AG04449 (cell line): ENCODE measurements around the gene CSHL1.
A peak's percentile ranks its signal among the peaks of the same experiment; 100 is the strongest.
"Not testable (repeated sequence)": the region's sequence is repeated elsewhere in the genome, so short reads cannot be mapped to it uniquely, and the experiment has no call there.

Experiments
- CTCF ChIA-PET: fragments of 350-600 bp; formaldehyde crosslinking; extraction: SDS; loops from one replicate; lab custom pipeline; 2021; ENCODE audit warnings: antibody characterized with exemption; lab: Yijun Ruan, JAX
- POLR2A ChIA-PET: fragments of 400-600, 350-600 bp; formaldehyde crosslinking; extraction: SDS; loops from one replicate; lab custom pipeline; 2020; ENCODE audit warnings: antibody characterized with exemption, inconsistent platforms; lab: Yijun Ruan, JAX
- DNase-seq: peaks from one replicate; pipeline ENCODE4 v3.0.0-alpha.2; 2010; ENCODE audit warnings: low read depth, low spot score
- H3K4me3 ChIP-seq: 2 replicates; pipeline ENCODE4 v1.5.1; 2011; ENCODE audit warnings: low read depth, mild to moderate bottlenecking, control low read depth, low read length
- TF ChIP-seq, protein P1 (sequence below): IDR thresholded peaks from one replicate; pipeline ENCODE4 v1.5.1; 2011; ENCODE audit warnings: mild to moderate bottlenecking, moderate library complexity, low read length, control low read depth, inconsistent platforms; ENCODE audit not compliant: insufficient read depth; ENCODE audit errors: missing control alignments

The CSHL1 gene

DNA sequence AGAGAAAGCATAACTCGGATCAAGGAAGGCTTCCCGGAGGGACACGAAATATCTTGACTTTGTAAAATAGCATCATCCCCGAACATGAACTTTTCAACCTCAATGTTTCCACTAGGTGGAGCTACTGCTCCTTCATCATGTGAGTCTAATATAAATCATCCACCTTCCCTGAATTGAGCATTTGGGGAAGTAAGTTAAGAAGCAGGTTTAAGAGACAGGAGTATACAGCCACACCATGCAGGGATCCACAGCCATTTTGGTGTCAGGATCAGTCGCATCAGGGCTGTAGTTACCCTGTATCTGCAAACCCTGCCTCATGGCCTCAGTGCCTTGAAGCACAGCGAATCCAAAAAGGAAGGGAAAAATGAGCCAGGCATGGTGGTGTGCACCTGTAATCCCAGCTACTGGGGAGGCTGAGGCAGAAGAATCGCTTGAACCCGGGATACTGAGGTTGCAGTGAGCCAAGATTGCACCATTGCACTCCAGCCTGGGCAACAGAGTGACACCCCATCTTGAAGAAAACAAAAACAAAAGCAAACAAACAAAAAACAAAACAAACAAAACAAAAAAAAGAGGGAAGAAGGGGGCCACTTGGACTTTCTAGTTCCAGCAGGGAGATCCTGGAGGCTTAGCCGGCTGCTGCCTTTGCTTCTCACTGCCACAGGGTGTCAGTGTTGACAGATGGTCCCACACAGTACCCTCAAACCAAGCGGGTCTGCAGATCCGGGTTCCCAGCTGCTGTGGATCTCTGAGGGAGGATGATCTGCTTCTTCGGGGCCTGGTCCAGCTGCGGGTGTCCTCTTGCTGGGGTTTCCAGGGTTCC lies 21.8 kb downstream of the CSHL1 start:
- POLR2A ChIA-PET, result interaction anchor here (0.6 kb wide), 1 partner anchor 243 kb away, joined by 3 read pairs; no protein-coding TSS in a partner anchor
- CTCF ChIA-PET, result interaction anchor here (0.7 to 6.6 kb wide), 23 partner anchors 7 to 244 kb away, joined by 3 to 63 read pairs (median 4); partner anchors contain the start of genes GH2, ICAM2 and PRR29
- TF ChIP-seq, protein P1, sequence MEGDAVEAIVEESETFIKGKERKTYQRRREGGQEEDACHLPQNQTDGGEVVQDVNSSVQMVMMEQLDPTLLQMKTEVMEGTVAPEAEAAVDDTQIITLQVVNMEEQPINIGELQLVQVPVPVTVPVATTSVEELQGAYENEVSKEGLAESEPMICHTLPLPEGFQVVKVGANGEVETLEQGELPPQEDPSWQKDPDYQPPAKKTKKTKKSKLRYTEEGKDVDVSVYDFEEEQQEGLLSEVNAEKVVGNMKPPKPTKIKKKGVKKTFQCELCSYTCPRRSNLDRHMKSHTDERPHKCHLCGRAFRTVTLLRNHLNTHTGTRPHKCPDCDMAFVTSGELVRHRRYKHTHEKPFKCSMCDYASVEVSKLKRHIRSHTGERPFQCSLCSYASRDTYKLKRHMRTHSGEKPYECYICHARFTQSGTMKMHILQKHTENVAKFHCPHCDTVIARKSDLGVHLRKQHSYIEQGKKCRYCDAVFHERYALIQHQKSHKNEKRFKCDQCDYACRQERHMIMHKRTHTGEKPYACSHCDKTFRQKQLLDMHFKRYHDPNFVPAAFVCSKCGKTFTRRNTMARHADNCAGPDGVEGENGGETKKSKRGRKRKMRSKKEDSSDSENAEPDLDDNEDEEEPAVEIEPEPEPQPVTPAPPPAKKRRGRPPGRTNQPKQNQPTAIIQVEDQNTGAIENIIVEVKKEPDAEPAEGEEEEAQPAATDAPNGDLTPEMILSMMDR, result peak; percentile 48
- not testable (repeated sequence) for H3K4me3 ChIP-seq, DNase-seq

DNA sequence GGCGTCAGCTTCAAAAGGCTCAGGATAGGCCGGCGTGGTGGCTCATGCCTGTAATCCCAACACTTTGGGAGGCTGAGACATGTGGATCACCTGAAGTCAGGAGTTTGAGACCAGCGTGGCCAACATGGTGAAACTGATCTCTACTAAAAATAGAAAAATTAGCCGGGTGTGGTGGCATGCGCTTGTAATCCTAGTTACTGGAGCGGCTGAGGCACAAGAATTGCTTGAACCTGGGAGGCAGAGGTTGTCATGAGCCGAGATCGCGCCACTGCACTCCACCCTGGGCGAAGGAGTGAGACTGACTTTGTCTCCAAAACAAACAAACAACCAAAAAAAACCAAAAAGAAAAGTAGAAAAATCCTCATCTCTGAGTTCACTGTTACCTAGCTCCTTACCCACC lies 25.9 kb downstream of the CSHL1 start:
- CTCF ChIA-PET, result interaction anchor here (1.0 kb wide), 1 partner anchor 139 kb away, joined by 3 read pairs; no protein-coding TSS in a partner anchor
- POLR2A ChIA-PET, DNase-seq, H3K4me3 ChIP-seq: not testable (repeated sequence)

DNA sequence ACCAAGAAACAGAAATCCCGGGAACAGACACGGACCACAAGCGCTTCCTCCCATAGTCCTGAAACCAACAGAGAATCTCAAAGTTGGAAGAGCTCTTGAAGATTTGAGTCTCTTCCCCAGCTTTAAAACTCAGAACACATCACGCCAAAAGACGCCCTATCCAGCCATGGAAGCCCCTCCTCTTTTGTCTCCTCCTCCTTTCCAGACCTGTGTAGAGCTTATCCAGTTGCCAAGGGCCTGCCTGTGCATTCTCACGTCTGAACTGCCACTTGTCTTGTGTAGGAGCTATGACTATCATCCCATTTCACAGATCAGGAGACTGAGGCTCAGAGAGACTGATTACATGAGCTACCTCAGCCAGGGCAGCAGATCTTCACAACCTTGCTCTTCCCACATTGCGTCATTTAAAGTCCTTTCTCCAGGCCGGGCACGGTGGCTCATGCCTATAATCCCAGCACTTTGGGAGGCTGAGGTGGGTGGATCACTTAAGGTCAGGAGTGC lies 28.4 kb downstream of the CSHL1 start:
- DNase-seq, POLR2A ChIA-PET, H3K4me3 ChIP-seq: not testable (repeated sequence)
- CTCF ChIA-PET, result interaction anchor here (0.6 to 4.1 kb wide), 9 partner anchors 8 to 34 kb away, joined by 3 to 22 read pairs (median 6); partner anchors contain the start of gene CSHL1

DNA sequence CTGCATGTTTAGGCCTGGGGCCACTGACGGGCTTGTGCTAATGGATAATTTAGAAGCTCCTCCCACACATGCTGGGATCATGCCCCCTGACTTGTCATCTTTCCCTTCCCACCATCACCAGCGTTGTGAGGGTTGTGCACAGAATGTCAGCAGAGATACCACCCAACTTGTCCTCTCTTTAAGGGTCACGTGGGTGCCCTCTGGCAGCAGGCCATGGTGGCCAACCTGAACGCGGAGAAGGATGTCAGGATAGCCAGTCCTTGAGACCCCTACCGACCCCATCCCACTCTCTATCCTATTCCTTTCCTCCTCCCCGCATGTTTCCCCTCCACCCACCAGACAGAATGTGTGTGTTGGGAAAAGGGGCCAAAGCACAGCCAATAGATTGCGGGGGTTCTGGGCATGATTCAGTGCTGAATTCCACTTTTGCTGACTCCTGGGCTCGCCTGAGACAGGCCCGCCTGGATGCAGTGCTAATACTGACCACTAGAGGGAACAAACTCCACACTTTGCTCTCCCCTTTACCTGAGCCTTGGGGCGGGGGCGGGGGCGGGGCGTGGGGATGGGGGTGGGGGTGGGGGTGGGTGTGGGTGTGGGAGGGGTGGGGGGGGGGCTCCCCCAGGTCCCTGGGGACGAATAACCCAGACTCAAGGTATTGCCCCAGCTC lies 29.0 kb downstream of the CSHL1 start, which contains the start of gene GH2:
Gene GH2 (minus strand): TSS at position 10 of the 667 bp plus-strand sequence. CDS start 143 bp downstream, outside the sequence.
- DNase-seq, result no peak
- POLR2A ChIA-PET, result no interaction called here
- no peak within 1 kb of the TSS for H3K4me3 ChIP-seq
- CTCF ChIA-PET, result interaction anchor here (0.6 to 4.1 kb wide), 10 partner anchors 10 to 400 kb away, joined by 3 to 22 read pairs (median 8); partner anchors contain the start of gene CSHL1
- TF ChIP-seq, protein P1, result peak; percentile 58

DNA sequence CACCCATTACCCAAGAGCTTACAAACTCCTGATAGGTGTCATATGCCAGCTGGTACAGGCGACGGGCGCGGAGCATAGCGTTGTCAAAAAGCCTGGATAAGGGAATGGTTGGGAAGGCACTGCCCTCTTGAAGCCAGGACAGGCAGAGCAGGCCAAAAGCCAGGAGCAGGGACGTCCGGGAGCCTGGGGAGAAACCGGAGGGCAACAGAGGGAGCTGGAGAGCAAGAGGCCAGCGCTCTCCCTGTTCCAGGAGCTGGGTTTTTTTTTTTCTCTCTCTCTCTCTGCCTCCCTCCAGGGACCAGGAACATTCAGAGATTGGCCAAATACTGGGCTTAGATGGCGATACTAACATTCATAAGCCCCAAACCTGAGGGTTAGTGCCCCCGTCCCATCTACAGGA lies 29.7 kb downstream of the CSHL1 start:
- POLR2A ChIA-PET, DNase-seq: not testable (repeated sequence)
- CTCF ChIA-PET, result interaction anchor here (0.9 to 4.1 kb wide), 7 partner anchors 10 to 401 kb away, joined by 4 to 22 read pairs (median 12); no protein-coding TSS in a partner anchor

DNA sequence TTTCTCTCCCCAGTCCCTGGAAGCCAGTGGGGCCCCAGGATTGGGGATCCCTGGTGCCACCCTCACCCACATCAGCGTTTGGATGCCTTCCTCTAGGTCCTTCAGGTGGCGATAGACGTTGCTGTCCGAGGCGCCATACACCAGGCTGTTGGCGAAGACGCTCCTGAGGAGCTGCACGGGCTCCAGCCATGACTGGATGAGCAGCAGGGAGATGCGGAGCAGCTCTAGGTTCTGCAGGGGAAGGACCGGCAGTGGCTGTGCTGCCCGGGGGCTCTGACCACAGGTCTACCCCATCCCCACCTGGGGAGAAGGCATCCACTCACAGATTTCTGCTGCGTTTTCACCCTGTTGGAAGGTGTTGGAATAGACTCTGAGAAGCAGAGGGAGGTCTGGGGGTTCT lies 30.4 kb downstream of the CSHL1 start:
- ChIA-PET CTCF (interaction anchor here (0.9 to 4.1 kb wide), 6 partner anchors 11 to 401 kb away, joined by 4 to 22 read pairs (median 13); no protein-coding TSS in a partner anchor), POLR2A (no interaction called here)
- H3K4me3 ChIP-seq, result no peak overlapping the region
- TF ChIP-seq, protein P1, result no peak
- no peak for DNase-seq

More for the DNA sequence above, 29.7 kb downstream of the CSHL1 start:
- not testable (repeated sequence) for H3K4me3 ChIP-seq

DNA sequence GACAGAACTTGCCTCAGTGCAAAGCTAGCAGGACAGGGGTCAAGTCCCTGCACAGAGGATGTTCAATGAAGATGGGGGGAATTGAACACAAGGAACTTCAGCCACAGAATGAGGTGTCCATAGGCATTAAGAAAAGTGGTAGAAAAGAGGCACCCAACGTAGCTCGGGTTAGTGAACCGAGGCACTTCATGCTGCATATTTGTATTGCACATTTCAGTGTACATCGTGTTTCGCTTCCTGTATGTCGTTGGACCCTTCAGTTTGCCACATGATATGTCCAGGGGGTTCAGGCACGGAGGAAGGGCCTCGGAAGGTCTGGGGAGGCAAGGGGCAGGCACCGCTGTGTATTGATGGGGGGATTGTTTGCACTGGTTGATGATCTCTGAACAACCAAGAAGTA lies 32.6 kb downstream of the CSHL1 start:
- DNase-seq, POLR2A ChIA-PET, H3K4me3 ChIP-seq: not testable (repeated sequence)
- CTCF ChIA-PET, result interaction anchor here (0.8 to 3.1 kb wide), 7 partner anchors 10 to 27 kb away, joined by 3 to 16 read pairs (median 3); no protein-coding TSS in a partner anchor

DNA sequence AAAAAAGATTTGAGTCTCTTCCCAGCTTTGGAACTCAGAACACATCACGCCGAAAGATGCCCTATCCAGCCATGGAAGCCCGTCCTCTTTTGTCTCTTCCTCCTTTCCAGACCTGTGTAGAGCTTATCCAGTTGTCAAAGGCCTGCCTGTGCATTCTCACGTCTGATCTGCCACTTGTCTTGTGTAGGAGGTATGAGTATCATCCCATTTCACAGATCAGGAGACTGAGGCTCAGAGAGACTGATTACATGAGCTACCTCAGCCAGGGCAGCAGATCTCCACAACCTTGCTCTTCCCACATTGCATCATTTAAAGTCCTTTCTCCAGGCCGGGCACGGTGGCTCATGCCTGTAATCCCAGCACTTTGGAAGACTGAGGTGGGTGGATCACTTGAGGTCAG lies 36.4 kb downstream of the CSHL1 start:
- CTCF ChIA-PET, result interaction anchor here (1.0 to 2.0 kb wide), 4 partner anchors 9 to 28 kb away, joined by 3 to 8 read pairs (median 3); no protein-coding TSS in a partner anchor
- DNase-seq, POLR2A ChIA-PET, H3K4me3 ChIP-seq: not testable (repeated sequence)

DNA sequence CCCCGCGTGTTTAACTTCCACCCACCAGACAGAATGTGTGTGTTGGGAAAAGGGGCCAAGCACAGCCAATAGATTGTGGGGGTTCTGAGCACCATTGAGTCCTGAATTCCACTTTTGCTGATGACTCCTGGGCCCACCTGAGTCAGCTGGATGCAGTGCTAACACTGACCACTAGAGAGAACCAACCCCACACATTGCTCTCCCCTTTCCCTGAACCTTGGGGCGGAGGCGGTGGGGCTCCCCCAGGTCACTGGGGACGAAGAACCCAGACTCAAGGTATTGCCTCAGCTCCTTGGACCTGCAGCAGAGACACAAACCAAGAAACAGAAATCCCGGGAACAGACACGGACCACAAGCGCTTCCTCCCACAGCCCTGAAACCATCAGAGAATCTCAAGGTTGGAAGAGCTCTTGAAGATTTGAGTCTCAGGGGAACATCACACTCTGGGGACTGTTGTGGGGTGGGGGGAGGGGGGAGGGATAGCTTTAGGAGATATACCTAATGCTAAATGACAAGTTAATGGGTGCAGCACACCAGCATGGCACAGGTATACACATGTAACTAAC lies 36.9 kb downstream of the CSHL1 start:
- CTCF ChIA-PET, result interaction anchor here (1.0 to 2.0 kb wide), 4 partner anchors 8 to 27 kb away, joined by 3 to 8 read pairs (median 3); no protein-coding TSS in a partner anchor
- DNase-seq, POLR2A ChIA-PET, H3K4me3 ChIP-seq: not testable (repeated sequence)

DNA sequence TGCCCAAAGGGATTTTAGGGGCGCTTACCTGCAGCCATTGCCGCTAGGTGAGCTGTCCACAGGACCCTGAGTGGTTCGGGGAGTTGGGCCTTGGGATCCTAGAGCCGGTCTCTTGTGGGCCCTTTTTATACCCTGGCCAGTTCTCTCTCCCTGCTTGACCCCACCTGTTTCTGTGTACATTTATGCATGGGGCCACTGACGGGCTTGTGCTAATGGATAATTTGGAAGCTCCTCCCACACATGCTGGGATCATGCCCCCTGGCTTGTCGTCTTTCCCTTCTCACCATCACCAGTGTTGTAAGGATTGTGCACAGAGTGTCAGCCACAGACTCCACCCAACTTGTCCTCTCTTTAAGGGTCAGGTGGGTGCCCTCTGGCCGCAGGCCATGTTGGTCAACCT lies 37.5 kb downstream of the CSHL1 start, which contains the start of gene CSH2:
Gene CSH2 (minus strand): TSS at position 101 of the 400 bp plus-strand sequence. CDS start 63 bp downstream, at position 38.
- POLR2A ChIA-PET, DNase-seq, H3K4me3 ChIP-seq: not testable (repeated sequence)
- CTCF ChIA-PET, result interaction anchor here (1.3 to 2.0 kb wide), 3 partner anchors 8 to 26 kb away, joined by 3 to 8 read pairs (median 3); no protein-coding TSS in a partner anchor

DNA sequence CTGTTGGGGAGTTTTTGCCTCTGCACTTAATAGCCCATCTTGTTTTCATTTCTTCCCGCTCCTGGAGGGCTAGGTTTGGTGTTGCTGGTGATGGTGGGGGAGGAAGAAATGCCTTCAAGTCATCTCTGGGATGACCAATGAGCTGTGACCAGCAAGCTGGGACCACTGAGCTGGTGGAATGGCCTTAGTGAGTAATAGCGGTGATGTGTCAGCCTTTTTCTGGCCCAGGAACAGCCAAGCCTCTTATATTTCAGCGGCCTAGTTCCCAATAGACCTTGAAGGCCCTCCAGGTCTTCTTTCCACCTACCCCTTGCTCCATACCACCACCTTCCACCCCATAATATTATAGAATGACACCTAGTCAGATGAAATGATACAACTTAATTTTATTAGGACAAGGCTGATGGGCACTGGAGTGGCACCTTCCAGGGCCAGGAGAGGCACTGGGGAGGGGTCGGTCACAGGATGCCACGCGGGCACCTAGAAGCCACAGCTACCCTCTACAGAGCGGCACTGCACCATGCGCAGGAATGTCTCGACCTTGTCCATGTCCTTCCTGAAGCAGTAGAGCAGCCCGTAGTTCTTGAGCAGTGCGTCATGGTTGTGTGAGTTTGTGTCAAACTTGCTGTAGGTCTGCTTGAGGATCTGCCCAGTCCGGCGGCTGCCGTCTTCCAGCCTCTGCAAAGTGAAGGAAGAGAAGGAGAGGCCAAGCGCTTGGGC lies 39.3 kb downstream of the CSHL1 start:
- POLR2A ChIA-PET, DNase-seq, CTCF ChIA-PET, H3K4me3 ChIP-seq: not testable (repeated sequence)
